Naive B cell (primary cell): ENCODE measurements around the gene ADSS1. TPM values are rescaled to one million over a fixed set of nuclear protein-coding genes. Genes with fewer than 3 reads are reported as not detected.

Experiments
- ATAC-seq, 2 donors: fragments of 150-1000 bp; cut with Tn5 transposase; 2 replicates each; pipeline ENCODE4 v1.10.0; 2021; ENCODE audit warnings: low read depth in 2 of 2, mild to moderate bottlenecking in 2 of 2, moderate library complexity in 2 of 2
- DNase-seq: peaks from one replicate; pipeline ENCODE4 v3.0.0; 2022
- H3K27ac Mint-ChIP-seq, 6 donors: one replicate each; pipeline ENCODE4 v1.8.0; 2020 to 2022; ENCODE audit warnings: mild to moderate bottlenecking in 6 of 6, mixed read lengths in 6 of 6, moderate library complexity in 5 of 6, inconsistent platforms in 2 of 6
- H3K27me3 Mint-ChIP-seq, 3 donors: one replicate each; pipeline ENCODE4 v1.8.0; 2021 to 2022; ENCODE audit warnings: mixed read lengths in 3 of 3, mild to moderate bottlenecking in 1 of 3
- H3K36me3 Mint-ChIP-seq, 2 donors: one replicate each; pipeline ENCODE4 v1.8.0; 2020 to 2022; ENCODE audit warnings: mixed read lengths in 2 of 2, inconsistent platforms in 1 of 2, mild to moderate bottlenecking in 1 of 2
- H3K4me1 Mint-ChIP-seq, 3 donors: one replicate each; pipeline ENCODE4 v1.8.0; 2020 to 2022; ENCODE audit warnings: mixed read lengths in 3 of 3, inconsistent platforms in 1 of 3, mild to moderate bottlenecking in 1 of 3, moderate library complexity in 1 of 3
- H3K4me3 Mint-ChIP-seq, 8 donors: one replicate each; pipeline ENCODE4 v1.8.0; 2020 to 2022; ENCODE audit warnings: mild to moderate bottlenecking in 8 of 8, mixed read lengths in 8 of 8, moderate library complexity in 8 of 8, inconsistent platforms in 2 of 8
- H3K9me3 Mint-ChIP-seq, 7 donors: one replicate each; pipeline ENCODE4 v1.8.0; 2020 to 2022; ENCODE audit warnings: mixed read lengths in 7 of 7, mild to moderate bottlenecking in 5 of 7, inconsistent platforms in 2 of 7, moderate library complexity in 1 of 7
- polyA plus RNA-seq, 6 donors: library from polyadenylated mRNA; unstranded; fragments of 300-500 nt; fragmentation: Illumina TruSeq; gene quantifications; one replicate each; pipeline ENCODE4 v1.2.3, GENCODE V29; 2021; ENCODE audit warnings: low read depth in 6 of 6

ADSS1 gene
- polyA plus RNA-seq, 6 donors from 2014 or later, result 0.17 to 0.29 TPM; not detected in 4

DNA sequence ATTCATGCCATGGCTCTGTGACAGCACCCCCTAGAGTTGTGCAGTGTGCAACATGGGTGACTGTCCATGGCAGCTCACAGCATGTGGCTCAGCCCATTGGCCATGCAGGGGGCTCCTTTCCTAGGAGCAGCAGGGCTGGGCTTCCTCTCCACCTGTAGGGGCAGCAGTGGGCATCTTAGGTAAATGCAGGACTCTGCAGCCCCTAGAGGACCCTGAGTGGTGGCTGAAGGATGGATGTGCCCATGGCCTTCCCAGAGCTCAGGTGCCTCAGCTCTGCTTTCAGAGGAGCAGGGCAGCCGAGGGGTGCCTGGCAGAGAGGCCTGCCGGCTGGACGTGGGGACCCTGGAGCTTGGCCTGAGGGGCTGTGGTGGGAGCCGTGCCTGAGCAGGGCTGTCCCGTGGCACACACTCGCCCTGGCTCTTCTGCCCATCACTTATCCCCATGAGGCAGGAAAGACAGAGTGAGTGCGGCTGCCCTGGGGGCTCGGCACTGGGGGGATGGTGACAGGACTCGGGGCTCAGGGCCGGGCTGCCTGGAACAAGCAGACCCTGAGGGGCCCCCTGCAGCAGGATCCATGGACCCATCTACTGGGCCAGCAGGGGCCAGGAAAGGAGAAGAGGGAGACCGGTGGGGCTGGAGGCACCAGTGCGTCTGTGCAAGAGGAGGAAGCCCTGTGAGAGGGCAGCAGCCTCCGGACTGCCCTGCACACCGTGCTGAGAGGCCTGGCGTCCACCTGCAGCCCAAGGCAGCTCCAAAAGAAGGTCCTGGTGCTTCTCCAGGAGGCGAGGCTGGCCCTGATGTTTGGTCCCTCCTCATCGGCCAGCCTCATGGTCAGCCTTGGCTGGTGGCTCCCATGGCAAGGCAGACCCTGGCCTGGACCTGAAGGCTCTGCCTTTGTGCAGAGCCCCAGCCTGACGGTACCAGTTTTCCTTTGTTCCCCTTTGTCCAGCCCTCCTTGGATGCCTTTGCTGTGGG lies 7.6 kb downstream of the ADSS1 start:
- no peaks in the 10 kb centered on the region for H3K9me3 Mint-ChIP-seq
- no peaks in the 10 kb centered on the region for H3K36me3 Mint-ChIP-seq
- DNase-seq (no peak), ATAC-seq (peak in 1 of 2 donors; percentile 55)
- peaks cover 0 to 6% (median 0%) of the 10 kb centered on the region in 3 donors for H3K4me1 Mint-ChIP-seq
- no peak overlapping the region for H3K4me3 Mint-ChIP-seq
- no peak overlapping the region for H3K27ac Mint-ChIP-seq
- H3K27me3 Mint-ChIP-seq, result peaks cover 0 to 27% (median 8%) of the 10 kb centered on the region in 3 donors

DNA sequence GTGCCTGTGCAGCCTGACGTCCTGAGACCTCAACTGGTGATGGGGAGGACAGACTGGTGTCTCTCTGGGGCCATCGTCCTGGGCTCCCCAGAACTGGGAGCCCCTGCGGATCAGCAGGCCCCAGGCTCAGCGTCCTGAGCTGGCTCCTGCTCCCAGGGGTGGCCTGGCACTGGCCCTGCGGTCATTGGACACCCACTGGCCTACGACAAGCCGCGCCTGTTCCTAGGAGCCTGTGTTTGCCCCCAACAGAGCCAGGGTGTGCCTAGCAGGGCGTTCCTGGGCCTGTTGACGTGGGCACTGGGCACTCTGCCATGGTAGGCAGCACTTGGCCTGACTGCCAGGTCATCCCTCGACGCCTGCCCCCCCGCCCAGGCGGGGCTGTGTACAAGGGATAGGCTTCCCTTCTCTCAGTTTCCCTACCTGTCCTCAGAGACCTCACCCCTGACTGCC lies 8.4 kb downstream of the ADSS1 start:
- ATAC-seq (no peak), DNase-seq (no peak)
- Mint-ChIP-seq H3K4me3 (no peak overlapping the region), H3K36me3 (no peaks in the 10 kb centered on the region), H3K9me3 (no peaks in the 10 kb centered on the region), H3K27ac (peak overlapping the region in 1 of 6 donors; percentile 21), H3K4me1 (peaks cover 0 to 6% (median 0%) of the 10 kb centered on the region in 3 donors), H3K27me3 (peaks cover 0 to 23% (median 4%) of the 10 kb centered on the region in 3 donors)

DNA sequence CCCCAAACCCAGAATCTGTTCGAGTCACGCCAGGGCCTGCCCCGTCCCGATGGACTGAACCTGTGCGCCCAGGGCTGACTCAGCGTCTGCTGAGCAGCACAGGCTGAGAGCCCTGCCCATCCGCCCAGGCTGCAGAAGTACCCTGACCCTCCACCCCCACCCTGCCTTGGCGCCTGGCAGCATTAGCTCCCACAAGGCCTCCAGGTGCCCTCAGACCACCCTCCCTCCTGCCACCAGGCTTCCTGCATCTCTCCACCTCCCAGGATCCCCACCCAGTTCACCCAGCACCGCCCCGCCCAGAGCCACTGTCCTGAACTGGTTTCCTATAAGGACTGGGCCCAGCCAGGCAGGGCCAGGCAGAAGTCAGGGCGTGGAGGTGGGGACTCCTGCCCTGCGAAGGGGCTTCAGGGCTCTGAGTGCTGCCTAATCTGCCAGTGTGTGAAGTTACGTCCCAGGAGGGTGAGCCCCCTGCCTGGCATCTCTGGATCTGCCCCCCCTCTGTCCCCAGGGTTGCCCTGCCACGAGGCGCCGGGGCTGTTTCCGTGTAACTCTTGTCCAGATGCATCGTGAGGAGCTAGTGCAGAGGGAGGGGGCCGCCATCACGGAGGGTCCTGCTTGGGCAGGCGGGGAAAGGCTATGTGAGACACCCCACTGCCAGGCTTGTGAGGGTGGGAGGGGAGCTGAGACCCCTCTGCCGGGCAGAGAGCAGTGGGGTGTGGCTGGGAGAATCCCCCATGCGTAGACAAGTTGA lies 9.1 kb downstream of the ADSS1 start:
- H3K36me3 Mint-ChIP-seq, result no peaks in the 10 kb centered on the region
- no peaks in the 10 kb centered on the region for H3K9me3 Mint-ChIP-seq
- H3K4me1 Mint-ChIP-seq, result peaks cover 0 to 6% (median 0%) of the 10 kb centered on the region in 3 donors
- H3K27me3 Mint-ChIP-seq, result peaks cover 0 to 17% (median 0%) of the 10 kb centered on the region in 3 donors
- H3K4me3 Mint-ChIP-seq, result no peak overlapping the region
- ATAC-seq (no peak), DNase-seq (no peak)
- H3K27ac Mint-ChIP-seq, result no peak overlapping the region

DNA sequence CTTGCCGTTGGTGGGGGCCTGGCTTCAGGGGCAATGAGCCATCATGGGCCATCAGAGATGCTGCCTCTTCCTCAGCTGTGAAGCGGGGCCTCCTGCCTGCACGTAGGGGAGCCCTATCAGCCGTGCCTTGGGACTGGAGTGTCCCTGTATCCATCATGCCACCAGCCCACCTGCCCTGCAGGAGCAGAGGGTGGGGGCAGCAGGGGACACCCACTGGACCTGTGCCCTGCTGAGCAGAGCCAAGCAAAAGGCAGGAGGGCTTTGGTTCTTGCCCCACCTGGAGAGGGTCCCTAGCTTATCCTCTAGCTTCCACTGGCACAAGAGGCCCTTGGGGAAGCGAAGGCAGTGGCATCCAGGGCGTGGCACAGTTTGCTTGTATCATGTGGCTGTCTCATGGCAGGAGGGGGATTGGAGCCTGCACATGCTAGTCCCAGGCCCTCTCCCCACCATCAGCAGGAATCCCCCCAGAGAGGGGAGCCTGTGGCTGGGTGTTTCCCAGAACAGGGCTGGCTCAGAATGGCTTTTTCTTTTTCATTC lies 10.1 kb downstream of the ADSS1 start:
- no peak overlapping the region for H3K4me3 Mint-ChIP-seq
- peaks cover 0 to under 1% (median 0%) of the 10 kb centered on the region in 3 donors for H3K4me1 Mint-ChIP-seq
- ATAC-seq (no peak), DNase-seq (no peak)
- no peak overlapping the region for H3K27ac Mint-ChIP-seq
- H3K9me3 Mint-ChIP-seq, result no peaks in the 10 kb centered on the region
- H3K27me3 Mint-ChIP-seq, result peaks cover 0 to 13% (median 0%) of the 10 kb centered on the region in 3 donors
- H3K36me3 Mint-ChIP-seq, result no peaks in the 10 kb centered on the region

DNA sequence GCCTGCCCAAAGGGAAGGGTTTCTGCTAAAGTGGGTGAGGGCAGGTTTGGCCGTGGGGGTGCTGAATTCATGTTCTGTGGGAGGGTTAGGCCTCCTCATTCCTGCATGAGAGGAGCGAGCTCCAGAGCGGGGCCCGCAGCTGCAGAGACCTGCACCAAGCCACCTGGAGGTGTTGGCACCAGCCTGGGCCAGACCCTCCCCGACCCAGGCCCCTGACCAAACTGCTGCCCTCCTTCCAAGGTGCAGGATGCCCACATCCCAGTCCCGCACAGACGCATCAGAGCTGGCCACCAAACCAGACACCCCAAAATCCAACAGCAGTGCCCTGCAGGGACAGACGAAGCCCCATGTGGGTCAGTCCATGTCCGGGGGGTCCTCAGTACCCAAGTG lies 10.6 kb downstream of the ADSS1 start:
- Mint-ChIP-seq H3K27me3 (peaks cover 0 to 13% (median 0%) of the 10 kb centered on the region in 3 donors), H3K27ac (no peak overlapping the region), H3K4me3 (no peak overlapping the region), H3K9me3 (no peaks in the 10 kb centered on the region), H3K4me1 (no peaks in the 10 kb centered on the region), H3K36me3 (no peaks in the 10 kb centered on the region)
- ATAC-seq, result no peak
- no peak for DNase-seq

DNA sequence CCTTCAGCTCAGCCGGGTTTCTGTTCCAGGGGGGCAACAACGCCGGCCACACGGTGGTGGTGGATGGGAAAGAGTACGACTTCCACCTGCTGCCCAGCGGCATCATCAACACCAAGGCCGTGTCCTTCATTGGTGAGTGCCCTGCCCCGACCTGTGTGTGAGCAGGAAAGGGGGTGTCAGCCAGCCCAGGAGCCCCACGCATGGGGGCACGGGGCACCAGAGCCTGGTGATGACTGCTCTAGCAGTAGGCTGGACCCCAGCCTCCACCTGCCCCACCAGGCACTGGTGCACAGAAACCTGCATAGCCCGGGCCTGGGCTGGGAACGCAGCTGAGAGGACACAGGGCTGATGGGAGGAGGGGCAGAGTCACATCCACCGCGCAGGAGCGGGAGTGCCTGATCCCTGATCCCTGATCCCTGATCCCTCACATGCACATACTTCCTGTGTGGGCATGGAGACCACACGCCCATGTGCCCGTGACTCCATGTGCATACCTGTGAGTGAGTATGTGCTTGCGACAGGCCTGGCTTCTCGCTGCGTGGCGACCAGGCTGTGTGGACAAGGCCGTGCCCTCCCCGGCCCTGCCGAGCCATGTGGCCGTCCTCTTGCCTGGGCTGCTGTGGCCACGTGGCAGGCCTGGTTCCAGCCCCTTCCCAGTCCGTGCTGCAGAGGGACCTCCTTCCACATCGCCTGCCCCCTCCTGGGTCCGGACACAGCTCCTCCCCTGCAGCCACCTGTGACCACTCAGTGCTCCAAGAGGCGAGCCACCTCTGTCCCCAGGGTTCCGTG lies 11.2 kb downstream of the ADSS1 start:
- no peak overlapping the region for H3K27ac Mint-ChIP-seq
- H3K27me3 Mint-ChIP-seq, result peaks cover 0 to 13% (median 0%) of the 10 kb centered on the region in 3 donors
- DNase-seq, result no peak
- peaks cover 0 to 2% (median 0%) of the 10 kb centered on the region in 3 donors for H3K4me1 Mint-ChIP-seq
- no peak overlapping the region for H3K4me3 Mint-ChIP-seq
- no peak for ATAC-seq
- no peaks in the 10 kb centered on the region for H3K36me3 Mint-ChIP-seq
- H3K9me3 Mint-ChIP-seq, result no peaks in the 10 kb centered on the region

DNA sequence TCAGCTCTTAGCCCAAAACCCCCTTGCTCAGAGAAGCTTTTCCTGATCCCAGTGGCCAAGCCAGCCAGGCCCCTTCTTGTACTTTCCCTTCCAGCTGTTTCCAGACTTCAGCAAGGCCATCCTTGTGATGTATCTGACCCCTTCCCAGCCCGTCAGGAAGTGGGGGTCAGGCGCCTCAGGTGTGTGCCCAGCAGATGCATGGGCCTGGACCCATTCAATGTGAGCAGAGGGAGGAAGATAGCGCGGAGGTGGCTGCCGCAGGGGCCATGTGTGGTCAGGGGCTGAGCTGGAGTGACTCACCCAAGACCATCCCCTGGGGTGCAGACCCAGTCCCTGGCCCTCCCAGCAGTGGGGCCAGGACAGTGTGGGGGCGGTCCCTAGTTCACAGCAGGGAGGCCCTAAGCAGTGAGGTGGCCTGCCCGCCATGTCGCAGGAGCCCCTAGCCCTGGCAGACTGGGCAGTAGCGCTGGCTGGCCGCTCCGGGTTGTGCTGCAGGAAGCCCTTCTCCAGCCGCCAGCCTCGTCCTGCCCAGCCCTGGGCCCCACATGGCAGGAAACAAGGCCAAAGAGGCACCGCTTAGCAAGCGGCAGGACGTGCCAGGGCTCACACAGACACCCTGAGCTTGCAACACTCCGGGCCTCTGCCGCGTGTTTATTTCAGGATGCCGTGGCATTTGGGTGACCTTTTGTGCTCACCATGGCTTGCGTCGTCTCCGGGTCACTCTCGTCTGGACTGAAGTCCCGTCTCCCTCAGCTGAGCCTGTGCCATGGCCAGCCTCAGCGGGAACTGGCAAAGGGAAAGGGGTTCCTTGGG lies 12.0 kb downstream of the ADSS1 start:
- Mint-ChIP-seq H3K36me3 (no peaks in the 10 kb centered on the region), H3K27ac (peak overlapping the region in 1 of 6 donors; percentile 2), H3K9me3 (no peaks in the 10 kb centered on the region), H3K4me3 (no peak overlapping the region), H3K4me1 (peaks cover 0 to 4% (median 0%) of the 10 kb centered on the region in 3 donors), H3K27me3 (peaks cover 0 to 13% (median 0%) of the 10 kb centered on the region in 3 donors)
- ATAC-seq (no peak), DNase-seq (no peak)

DNA sequence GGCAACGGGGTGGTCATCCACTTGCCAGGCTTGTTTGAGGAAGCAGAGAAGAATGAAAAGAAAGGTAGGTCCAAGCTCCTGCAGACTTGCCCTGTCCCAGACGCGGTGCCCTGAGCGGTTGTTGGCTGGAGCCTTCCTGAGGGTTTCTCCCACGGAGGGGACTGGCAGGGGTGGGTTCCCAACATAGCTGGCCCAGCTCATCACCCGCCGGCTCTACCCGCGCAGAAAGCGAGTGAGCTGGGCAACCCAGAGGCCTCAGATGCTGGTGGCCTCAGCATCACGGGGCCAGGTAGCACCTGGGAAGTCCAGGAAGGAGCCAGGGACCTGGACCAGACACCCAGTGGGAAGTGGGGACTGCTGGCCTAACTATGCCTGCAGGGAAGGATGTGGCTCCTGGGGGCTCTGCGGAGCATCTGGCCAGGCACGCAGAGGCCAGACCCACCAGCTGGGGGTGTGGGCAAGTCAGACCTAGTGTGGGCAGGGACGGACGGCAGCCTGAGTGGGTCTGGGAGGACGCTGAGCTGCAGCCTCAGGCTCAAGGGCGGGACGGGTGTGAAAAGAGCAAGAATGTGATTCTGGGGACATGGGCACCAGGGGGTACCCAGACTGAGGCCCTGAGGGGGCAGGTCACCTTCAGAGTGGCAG lies 14.5 kb downstream of the ADSS1 start:
- Mint-ChIP-seq H3K4me1 (peaks cover 0 to 4% (median 0%) of the 10 kb centered on the region in 3 donors), H3K27ac (peak overlapping the region in 1 of 6 donors; percentile 57), H3K27me3 (peaks cover 0 to 6% (median 0%) of the 10 kb centered on the region in 3 donors), H3K4me3 (no peak overlapping the region), H3K36me3 (no peaks in the 10 kb centered on the region), H3K9me3 (no peaks in the 10 kb centered on the region)
- no peak for DNase-seq
- ATAC-seq, result no peak

DNA sequence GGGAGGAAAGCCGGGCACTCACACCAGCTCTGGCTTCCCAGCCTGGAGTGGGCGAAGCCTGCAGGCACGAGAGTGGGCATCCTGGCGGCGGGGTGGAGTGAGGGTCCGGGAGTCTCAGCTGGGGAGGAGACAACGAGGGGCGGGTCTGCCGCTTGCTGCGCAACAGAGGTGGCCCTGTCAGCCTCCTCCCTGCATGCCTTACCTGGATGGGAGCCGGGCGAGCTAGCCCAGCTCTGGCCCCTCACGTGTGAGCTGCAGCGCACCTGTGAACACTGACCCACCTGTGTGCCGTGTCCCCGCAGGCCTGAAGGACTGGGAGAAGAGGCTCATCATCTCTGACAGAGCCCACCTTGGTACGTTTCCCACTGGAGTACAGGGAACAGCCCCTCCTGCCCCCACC lies 15.0 kb downstream of the ADSS1 start:
- Mint-ChIP-seq H3K4me3 (no peak overlapping the region), H3K27ac (no peak overlapping the region), H3K36me3 (no peaks in the 10 kb centered on the region), H3K27me3 (peaks cover 0 to 5% (median 0%) of the 10 kb centered on the region in 3 donors), H3K9me3 (no peaks in the 10 kb centered on the region), H3K4me1 (peaks cover 0 to 4% (median 0%) of the 10 kb centered on the region in 3 donors)
- no peak for ATAC-seq
- DNase-seq, result no peak

DNA sequence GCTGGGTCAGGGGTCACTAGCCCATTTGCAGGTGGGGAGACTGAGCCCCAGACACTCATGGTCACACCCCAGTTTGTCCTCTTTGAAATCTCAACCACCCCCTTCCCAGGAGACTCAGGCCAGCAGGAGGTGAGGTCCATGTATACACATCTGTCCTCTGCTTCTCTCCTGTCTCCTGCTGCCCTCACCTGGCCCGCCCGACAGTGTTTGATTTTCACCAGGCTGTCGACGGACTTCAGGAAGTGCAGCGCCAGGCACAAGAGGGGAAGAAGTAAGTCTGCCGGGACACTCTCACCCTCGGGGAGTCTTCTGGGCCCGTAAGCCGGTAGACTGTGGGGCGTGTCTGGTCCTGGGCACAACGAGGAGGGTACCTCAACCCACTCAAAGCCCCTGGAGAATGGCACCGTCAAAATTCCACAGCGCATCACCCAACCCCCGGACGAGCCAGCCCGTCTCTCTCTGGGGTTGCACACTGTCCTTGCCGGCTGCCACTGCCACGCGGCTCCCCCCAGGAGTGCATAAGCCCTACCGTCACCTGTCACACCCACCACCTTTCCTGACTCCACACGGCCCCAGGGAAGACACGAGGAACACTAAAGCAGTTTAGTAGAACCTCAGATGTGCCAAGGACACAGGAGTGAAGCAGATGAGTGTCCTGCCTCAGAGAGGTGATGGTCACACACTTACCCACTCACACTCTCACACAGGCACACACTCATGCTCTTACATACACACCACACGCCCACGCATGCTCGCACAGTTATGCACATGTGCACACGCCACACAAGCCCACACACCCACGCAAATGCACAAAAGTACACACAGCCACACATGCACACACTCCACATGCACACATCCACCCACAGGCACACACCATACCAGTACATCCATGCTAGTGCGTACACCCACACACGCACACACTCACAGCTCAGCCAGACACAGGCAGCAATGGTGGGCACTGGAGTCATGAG lies 15.8 kb downstream of the ADSS1 start:
- H3K4me3 Mint-ChIP-seq, result no peak overlapping the region

More for the DNA sequence above, 15.8 kb downstream of the ADSS1 start:
- ATAC-seq (no peak), DNase-seq (no peak)
- H3K36me3 Mint-ChIP-seq, result no peaks in the 10 kb centered on the region
- peaks cover 0 to 5% (median 0%) of the 10 kb centered on the region in 3 donors for H3K27me3 Mint-ChIP-seq
- H3K9me3 Mint-ChIP-seq, result no peaks in the 10 kb centered on the region
- peak overlapping the region in 1 of 6 donors; percentile 82 for H3K27ac Mint-ChIP-seq
- H3K4me1 Mint-ChIP-seq, result peaks cover 0 to 4% (median 0%) of the 10 kb centered on the region in 3 donors
